Caki2 (cell line): Measurements from ENCODE around the gene CHMP6. TPM values are rescaled to one million over a fixed set of nuclear protein-coding genes. Genes with fewer than 3 reads are reported as not detected.

Experiments
- DNase-seq: peaks from one replicate; pipeline ENCODE4 v3.0.0-alpha.2; 2015; ENCODE audit warnings: low read depth
- in situ Hi-C: cut with HindIII; loops from 2 replicates; pipeline ENCODE4 v1.10.0; 2016; ENCODE audit warnings: low sequenced_read_pairs, low pct_unique_long_range_greater_than_20kb, mixed read lengths
- total RNA-seq: library from RNA; depleted of rRNA; stranded (reverse); fragments of >200 nt; shearing (Covaris generic); gene quantifications from 2 replicates; pipeline ENCODE4 v1.2.3, GENCODE V29; 2014; ENCODE audit warnings: low replicate concordance

CHMP6 gene
- total RNA-seq, 1 experiment from 2014 or later: 61.1 TPM

DNA sequence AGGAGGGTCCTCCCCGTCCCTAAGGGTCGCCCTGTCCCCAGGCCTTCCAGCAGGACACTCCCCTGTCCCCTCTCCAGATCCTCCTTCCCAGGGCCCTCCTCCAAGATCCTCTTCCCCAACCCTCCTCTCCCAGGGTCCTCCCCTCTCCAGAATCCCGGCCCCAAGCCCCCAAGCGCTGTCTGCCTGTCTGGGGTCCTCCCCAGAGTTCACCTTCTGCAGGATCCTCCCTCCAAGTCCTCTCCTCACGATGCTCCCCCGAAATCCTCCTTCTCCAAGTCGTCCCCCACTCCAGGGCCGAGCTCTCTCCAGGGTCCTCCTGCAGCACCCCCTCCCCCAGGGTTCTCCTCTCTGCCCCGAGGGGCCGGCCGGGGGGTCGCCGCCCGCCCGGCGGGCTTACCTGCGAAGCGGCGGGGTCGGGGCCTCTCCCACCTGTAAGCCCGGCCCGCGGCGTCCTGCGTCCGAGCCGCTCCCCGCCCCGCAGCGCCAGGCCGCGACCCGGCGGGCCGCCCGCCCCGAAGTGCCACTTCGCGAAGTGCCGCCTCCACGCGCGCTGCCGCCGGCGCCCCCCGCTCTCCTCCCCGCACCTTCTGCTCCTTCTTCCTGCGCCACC, 42.6 kb downstream of the CHMP6 start:
- in situ Hi-C loops: no loop called here
- no peak for DNase-seq

DNA sequence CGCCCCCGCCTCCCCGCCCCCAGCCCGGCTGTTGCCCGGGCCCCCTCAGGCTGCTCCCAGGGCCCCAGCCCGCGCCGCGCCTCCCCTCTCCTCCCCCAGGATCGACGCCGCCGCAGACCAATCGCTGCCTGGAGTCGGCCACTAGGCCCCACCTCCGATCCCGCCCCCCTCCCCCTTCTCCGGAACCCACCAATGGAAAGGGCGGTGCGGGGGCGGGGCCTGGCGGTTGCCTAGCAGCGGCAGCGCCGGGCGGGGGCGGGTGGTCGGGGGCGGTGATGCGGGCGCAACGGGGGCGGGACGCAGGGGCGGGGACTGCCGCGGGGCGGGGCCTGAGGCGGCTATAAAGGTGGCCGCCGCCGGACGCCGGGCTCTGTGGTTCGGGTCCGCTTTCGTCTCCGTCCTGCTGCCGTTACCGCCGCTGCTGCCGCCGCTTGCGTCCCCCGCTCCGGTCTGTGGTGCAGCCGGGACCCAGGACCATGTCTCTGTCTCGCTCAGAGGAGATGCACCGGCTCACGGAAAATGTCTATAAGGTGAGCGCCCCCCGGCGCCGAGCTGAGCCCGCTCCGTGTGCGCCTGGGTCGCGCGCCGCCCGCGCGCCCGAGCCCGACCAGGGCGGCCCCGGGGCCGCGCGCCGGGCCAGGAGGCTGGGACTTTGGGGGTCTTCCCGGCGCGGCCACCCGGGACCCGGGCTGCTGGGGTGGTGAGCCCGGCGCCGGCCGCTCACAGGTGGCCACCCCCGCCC, 43.3 kb downstream of the CHMP6 start, which contains the start of gene BAIAP2:
BAIAP2 (plus strand) TSS at position 373 of the 742 bp plus-strand sequence; CDS start at position 477, 104 bp downstream.
- DNase-seq: peak; percentile 80
- in situ Hi-C loops: no loop called here

DNA sequence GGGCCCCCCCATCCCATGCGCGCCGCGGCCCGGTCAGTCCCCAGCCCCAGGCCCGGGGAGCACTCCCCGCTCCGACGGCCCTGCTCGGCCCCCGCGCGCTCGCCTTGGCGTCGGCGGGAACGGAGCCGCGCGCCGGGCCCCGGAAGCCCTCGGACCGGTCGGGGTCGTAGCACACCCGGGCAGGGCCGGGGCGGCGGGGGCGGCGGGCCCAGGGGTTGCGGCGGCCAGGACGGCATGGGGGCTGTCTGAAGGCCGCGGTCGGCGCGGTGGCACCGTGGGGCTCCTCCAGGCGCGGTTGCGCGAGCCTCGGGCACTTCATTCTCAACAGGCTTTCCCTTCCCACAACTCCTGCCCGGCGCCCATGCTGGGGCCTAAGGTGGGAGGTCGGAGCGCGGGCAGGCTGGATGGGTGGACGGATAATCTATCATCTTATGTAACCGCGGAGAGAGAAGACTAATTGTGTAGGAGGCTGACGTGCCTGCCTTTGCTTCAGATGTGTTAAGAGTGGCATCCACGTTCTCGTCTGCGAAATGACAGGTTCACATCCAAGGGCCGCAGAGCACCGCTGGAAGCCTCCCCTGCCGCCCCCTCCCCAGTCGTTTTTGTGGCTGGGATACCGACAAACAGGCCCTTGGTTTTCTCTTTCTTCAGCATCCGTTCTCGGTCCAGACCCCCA, 44.0 kb downstream of the CHMP6 start:
- DNase-seq: no peak
- in situ Hi-C loops: no loop called here

DNA sequence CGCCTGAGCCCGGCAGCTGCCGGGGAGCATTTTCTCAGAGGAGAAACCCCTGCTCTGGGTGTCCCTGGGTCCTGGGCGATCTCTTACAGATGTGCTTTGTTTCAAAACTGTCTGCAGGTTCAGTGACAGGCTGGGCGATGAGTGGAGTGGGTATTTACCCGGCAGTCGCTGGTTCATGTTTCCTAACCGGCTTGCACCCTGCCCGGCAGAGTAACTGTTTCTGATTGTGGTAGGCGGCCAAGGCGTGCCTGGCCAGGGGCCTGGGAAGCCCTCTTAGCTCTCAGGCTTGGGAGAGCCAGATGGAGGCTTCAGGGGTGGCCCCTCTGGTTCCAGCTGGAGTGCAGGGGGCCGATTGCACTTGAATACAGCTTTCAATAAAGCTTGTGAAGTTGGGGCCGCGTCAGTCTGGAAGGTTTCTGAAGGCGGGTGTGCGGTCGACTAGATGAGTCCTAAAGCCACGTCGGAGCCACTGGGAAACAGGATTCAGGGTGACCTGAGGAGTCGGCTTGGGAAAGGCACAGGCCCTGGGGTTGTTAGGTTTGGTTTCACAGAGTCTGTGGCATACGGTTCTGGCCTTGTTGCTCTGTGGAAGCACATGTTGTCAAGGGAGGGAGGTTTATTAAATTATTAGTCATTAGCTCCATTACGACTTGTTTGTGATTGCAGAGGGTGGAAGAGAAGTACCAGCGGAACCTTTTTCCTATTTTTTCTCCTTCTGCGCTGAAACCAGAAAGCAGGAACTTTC, 44.7 kb downstream of the CHMP6 start:
- no peak for DNase-seq
- in situ Hi-C loops: no loop called here

DNA sequence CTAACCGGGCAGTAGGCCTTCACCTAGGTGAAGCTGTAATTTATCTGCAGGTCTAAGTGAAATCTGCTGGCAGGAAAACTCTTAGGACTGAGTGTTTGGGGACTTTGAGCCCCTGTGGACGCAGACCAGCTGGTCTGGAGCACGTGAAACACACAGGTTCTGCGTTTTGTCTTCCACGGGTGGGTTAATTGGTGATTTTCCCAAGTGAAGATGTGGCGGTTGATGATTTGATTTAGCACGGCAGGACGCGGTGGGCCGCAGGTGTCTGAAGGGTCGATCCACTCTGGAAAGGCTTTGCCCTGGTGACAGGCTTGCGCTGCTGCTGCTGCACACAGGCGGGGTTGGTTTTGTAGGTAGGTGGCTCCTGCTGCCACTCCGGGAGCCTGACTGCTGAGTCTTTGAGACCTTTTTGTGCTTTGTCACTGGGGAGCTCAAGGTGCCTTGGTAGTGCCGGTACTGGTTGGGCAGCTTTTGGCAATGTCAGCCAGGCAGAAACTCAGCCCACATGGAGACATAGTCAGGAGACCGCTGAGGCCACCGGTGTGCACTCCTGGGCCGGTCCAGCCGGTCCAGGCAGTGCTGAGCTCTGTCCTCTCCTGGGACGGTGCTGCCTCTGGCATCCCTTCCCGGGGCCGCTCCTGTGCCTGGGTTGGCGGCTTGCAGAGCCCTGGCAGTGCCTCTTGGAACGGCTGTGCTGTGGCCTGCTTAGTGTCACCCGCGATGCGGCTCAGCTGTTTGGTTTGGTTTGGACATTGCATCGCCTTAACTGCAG, 45.6 kb downstream of the CHMP6 start:
- in situ Hi-C loops: no loop called here
- peak; percentile 29 for DNase-seq

DNA sequence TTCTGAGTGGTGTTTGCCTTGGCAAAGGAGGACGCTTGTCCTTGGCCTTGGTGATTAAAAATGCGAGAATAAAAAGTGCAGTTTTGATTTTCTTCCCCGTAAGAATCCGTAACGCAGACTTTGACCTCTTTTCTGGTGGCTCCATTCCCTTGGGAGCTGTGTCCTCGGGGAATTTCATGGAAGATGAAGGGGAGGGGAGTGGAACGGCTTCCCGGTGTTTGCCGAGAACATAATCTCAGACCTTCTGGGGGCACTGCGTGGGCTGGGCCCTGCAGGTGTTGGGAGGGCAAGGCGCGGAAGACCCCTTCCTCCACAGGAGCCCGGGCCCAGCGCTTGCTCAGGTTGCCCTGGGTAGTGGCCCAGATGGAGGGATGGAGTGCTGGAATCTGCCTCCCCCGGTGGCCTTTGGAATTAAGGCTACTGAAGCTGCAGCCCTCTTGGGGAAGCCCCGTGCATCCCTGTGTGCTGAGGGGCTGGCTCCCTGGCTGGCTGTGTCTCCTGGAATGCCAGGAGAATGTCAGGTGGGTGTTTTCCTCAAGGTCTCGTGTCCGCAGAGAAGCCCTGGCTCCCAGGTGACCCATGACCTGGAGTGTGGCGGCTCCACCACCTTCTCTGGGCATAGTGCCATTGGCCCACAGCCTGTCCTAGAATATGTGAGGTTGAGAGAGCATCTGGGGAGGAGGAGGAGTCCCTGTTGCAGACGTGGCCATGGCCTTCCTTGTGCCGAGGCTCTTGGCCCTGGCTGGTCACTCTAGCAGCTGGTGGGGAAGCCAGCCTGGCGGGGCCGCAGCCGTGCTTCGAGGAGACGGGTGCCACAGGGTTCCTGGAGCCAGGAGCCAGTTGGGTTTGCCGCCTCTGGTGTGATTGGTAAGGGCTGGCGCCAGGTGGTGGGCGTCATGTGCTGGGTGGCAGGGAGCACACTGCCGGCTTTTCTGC, 46.4 kb downstream of the CHMP6 start:
- in situ Hi-C loops: no loop called here

DNA sequence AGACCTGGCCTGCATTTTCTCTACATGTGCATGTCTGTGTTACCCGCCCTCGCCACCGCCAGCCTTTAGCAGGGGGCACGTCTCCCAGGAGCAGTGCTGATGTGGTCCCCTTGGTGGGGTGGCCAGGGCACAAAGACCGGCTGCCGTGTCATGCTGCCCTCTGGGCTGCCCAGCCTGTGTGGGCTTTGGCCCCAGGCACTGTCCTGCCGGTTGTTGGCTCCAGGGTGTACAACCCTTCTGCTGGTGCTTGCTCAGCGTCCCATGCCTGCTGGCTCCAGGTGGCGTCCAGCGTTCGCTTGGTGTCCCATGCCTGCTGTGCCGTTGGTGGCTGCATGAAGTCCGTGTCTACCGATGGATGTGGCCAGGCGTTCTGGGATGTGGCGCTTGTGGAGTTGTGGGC, 47.5 kb downstream of the CHMP6 start:
- in situ Hi-C loops: no loop called here
- no peak for DNase-seq

More for the DNA sequence above, 46.4 kb downstream of the CHMP6 start:
- peak; percentile 76 for DNase-seq

DNA sequence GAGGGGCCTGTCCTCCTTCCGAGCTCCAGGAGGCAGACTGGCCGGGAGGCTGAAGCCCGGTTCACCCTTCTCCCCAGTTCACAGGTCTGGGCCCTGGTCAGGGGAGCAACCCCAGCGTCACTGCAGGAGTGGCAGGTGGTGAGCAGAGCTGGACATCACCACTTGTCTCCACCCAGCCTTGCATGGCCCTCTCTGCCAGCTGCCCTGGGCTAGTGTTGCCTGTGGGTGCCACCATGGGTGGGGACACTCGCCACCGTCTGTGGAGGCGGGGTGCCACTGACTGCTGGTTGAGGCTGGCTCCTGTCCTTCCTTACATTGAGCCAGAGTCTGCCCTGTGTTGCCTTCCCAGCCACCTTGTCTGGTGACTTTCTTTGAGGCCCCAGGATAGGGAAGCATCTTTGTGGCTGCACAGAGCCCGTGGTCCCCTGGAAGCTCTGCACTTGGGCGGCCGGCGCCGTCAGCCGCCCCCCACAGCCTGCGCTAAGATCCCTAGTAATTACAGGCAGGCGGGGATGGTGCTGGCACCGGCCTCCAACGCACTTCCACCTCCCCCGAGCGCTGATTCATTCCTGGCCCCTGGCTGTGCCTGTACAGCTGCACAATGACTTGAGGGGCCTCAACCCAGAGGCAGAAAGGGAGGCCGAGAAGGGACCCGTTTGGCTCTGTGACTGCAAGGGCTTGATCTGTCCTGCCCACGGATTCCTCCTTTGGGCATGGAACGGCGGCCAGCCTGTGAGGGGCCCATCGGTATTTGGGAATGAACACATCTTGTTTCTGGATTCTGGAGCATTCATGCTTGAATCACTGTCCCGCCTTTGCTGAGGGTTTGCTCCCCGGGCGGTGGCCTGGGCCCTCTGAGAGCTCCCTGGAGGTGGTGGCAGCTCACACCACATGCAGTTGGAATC, 48.5 kb downstream of the CHMP6 start:
- in situ Hi-C loops: no loop called here
- peak; percentile 66 for DNase-seq

DNA sequence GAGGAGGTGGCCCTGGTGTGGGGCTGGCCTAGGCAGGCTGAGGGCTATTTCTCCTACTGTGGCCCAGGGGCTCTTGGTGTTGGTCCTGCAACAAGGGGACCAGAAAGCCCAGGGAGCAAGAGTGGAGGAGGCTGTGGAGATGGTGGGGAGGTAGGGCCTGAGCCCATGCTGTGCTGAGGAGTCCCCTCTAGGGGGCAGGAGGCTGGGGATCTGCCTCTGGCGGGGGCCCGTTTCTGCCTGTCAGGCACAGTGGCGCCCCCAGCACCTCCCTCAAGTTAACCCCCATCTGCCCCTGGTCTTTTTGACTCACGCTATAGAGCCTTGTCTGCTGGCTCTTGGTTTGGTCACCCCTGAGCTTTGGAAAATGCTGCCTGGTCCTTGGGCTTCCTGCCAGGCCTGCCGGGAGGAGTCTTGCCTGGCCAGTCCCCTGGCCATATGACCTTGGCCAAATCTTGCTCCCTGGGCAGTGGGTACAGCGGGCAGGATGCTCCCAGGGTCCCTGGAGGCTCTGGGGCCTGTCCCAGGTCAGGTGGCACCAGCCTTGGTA, 49.2 kb downstream of the CHMP6 start:
- in situ Hi-C loops: no loop called here
- peak; percentile 34 for DNase-seq

DNA sequence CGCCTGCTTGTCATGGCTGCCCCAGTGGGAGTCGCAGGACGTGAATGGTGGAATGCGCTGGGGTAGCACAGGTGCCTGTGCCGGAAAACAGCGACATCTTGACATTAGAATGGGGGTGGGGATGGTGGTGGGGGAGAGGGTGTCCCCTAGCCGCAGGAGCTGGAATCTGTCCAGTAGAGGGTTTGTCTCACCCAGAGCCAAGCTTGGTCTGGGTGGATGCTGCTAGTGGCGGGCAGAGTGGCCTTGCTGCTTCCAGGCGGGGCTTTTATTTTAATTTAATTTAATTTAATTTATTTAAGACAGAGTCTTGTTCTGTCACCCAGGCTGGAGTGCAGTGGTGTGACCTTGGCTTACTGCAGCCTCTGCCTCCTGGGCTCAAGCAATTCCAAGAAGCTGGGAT, 51.0 kb downstream of the CHMP6 start:
- DNase-seq: no peak
- in situ Hi-C loops: no loop called here

DNA sequence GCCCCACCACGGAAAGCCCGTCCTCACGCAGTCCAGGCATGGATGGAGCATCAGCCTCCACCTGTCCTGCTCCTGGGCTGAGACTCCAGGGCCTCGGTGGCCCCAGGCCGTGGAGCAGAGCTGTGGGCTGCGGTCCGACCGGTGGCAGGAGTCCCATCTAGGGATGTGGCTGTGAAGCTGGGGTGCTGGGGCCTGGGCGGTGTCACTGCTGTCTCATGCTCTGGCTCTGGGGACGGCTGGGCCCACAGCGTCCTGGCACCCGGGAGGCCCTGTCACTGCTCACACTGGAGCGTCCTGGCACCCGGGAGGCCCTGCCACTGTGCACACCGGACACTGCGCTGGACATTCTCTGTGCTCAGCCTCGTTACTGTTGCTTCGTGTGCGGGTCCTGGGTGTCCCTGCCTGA, 51.7 kb downstream of the CHMP6 start:
- no peak for DNase-seq
- in situ Hi-C loops: no loop called here

DNA sequence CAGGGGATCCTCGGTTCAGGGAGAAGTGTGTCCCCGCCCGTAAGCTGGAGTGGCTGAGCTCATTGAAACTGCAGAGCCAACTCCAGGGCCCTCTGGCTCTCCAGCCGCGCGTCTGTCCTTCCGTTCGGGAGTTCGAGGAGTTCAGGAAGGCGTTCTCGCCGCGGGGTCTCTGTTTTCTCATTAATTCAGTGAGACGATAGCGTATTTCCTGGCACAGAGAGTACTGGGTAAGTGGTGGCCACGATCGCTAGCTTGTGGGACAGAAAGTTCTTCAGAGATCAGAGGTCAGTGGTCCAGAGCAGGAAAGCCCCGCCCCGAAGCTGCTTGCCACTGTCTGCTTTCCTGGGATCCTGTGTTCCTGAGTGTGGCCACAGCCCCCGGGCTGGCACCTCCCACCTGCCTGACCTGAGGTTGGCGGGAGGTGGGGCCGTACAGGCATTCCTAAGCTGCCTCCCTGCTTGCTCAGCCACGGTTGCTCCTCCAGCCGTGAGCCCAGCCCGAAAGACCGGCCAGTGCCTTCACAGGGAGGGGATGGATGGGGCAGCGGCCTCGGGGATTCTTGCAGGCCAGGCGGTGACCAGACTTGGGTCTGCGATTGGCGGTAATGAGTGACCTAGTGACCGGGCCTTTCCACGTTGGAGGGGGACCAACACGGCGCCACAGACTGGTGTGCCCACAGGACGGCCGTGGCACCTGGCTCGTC, 52.2 kb downstream of the CHMP6 start:
- in situ Hi-C loops: no loop called here
- peak; percentile 97 for DNase-seq

DNA sequence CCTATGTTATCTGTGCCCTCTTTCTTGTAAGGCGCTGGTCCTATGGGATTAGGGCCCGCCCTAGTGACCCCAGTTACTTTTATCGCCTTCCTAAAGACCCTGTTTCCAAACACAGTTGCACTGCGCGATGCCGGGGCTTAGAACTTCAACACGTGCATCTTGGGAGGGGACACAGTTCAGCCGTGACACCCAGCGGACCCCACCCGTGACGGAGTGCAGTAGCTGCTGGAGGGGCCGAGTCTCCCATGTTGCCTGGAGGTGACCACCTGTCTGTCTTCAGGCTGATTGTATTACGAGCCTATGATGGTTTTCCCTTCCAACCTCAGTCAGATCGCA, 52.8 kb downstream of the CHMP6 start:
- in situ Hi-C loops: no loop called here
- no peak for DNase-seq

DNA sequence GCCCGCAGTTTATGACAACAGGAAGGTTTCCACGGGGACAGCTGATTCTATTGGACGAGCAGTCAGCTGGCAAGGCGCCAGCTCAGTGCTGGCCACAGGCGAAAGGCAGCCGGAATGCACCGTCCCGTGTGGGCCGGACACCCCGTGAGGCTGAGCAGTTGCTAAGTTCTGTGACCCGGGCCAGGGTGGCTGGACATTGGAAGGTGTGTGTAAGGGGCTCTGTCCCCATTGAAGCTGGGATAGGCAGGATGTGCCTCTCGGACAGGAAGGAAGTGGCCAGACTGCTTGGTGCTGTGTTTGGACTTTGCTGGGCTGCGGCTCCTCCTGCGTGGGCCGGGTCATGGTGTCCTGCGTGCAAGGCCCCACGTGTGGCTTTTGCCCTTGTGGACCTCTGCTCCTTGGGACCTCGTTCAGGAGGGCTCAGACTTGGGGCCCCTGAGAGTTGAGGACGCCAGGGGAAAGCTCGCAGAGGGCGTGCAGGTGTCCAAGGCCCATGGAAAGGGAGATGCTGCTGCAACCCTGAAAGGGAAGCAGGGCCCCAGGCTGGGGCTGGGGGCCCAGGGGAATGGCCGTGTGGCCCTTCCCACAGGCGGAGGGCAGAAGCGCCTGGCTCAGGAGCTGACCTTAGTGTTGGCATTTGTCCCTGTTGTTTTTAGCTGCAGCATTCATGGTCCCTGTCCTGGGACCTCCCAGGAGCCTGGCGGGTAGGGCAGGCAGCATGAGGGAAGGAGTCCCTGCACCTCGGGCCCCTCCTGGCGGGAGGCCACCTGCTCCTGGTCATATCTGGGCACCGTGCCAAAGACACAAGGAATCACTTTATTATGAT, 53.3 kb downstream of the CHMP6 start:
- DNase-seq: peak; percentile 95
- in situ Hi-C loops: no loop called here
